ENCODE data around the gene C9orf43.

- TF ChIP-seq CTCF (IDR thresholded peaks at IDR 0.05) = no peak
- TF ChIP-seq POLR2AphosphoS5 (IDR thresholded peaks at IDR 0.05) = no peak
- no peak for TF ChIP-seq POLR2A (IDR thresholded peaks at IDR 0.05)
These were observed 18.6 kb upstream of the C9orf43 start for GRCh38 chr9:113391917-113392316.

Measured in sigmoid colon (tissue), 4 donors.